Left hindlimb (tissue), 1 donor: ENCODE measurements around the gene MCUB.
"Not testable (repeated sequence)": the region's sequence is repeated elsewhere in the genome, so short reads cannot be mapped to it uniquely, and the experiment has no call there.

Experiments used
- DNase-seq: peaks from one replicate; pipeline ENCODE4 v3.0.0-alpha.2; 2018

MCUB gene

GRCh38 chr4:109559983-109560686, at the start of gene MCUB:
Gene MCUB, plus strand, starts transcription at chr4:109560246. Its CDS starts 92 bp downstream, at chr4:109560338.
- peak; percentile 90 for DNase-seq

DNA sequence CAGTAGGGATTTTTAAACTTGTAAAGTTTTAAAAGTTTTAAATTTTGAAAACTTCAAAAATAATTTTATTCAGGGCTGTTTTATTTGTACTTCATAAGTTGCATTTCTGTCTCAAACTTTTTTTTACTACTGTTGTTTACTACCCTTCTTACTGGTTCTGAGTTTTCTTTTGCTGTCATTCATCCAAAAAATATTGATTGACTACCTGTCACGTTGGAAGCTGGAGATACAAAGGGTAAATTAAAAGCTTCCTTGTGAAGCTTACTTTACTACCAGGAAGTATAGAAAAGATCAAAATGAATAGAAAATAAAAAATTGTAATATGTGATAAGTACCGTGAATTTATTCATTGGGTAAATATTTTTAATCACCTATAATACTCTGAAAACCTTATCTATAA, 49.4 kb upstream of the MCUB start:
- DNase-seq, result no peak

DNA sequence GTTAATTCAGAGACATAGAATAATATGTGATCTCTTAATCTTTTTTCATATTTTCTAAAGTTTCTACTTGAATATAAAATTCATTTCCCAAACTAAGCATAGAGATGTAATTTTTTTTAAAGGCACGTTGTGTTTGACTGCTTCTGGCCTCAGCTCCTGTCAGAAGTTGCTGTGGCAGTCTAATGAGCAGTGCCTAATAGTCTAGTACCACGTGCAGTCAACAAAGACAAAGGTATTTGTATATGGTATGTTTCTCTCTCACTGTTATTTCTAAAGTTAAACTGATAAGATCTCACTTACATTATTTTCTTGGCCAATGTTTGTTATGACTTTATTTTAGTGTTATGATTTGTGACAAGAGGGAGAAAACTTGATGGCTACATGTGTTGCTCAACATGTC, 48.6 kb upstream of the MCUB start:
- no peak for DNase-seq

DNA sequence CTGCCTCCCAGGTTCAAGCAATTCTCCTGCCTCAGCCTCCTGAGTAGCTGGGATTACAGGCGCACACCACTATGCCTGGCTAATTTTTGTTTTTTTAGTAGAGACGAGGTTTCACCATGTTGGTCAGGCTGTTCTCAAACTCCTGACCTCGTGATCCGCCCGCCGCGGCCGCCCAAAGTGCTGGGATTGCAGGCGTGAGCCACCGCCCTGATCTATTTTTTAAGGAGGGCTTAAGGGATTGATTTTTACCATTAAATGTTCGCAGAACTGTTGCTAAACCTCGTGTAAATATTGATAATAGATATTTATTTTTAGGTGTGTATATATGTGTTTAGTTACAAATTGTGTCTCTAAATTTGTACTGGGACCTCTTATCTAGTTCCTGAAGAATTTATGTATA, 46.7 kb upstream of the MCUB start:
- DNase-seq, result not testable (repeated sequence)

- no peak for DNase-seq
These were observed 27.9 kb upstream of the MCUB start for GRCh38 chr4:109532182-109532581.

DNA sequence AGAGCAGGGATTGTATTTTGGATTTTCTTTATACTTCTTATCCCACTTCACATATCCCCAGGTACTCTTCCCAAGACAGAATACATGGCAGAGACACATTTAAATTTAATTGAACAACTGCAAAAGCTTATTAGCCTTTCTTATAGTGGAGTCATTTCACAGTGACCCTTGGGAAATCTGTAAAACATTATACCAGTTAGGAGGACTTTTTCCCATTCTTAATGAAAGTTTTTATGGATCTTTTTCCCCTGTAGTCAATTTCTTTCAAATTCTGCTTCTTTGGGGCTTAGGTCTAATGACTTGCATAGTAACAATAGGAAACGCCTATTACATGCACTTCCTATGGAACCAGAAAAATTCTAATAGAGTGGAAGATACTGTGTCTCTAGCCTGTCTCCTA, 14.6 kb upstream of the MCUB start:
- no peak for DNase-seq

GRCh38 chr4:109547394-109547793, 12.7 kb upstream of the MCUB start:
- no peak for DNase-seq

- DNase-seq, result no peak
These were observed 11.4 kb upstream of the MCUB start for GRCh38 chr4:109548655-109549054.

DNA sequence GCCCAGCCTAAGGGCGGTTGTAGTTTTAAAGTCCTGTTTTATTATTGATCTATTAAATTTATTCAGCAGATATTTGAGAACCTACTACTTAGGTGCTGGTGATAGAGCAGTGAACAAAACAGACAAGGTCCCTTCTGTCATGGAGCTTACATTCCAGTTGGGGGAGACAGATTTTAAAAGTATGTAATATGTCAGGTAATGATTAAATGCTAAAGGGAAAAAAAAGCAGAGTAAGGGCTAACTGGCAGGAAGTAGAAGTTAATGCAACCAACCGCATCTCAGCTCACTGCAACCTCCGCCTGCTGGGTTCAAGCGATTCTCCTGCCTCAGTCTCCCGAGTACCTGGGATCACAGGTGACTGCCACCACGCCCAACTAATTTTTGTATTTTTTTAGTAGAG, 7.8 kb upstream of the MCUB start:
- no peak for DNase-seq

- no peak for DNase-seq
These were observed 6.9 kb upstream of the MCUB start for GRCh38 chr4:109553130-109553529.

GRCh38 chr4:109554971-109555370, 5.1 kb upstream of the MCUB start:
- DNase-seq, result no peak

DNA sequence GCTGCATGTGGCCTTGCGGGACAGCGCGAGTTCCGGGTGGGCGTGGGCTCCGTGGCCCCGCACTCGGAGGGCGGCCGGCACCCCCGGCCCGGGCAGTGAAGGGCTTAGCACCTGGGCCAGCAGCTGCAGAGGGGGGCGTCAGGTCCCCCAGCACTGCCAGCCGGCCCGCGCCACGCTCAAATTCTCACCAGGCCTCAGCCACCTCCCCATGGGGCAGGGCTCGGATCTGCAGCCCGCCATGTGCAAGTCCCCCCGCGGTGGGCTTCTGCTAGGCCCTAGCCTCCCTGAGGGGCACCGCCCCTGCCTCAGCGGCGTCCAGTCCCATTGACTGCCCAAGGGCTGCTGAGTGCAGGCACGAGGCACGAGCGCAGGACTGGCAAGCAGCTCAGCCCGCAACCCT, 2.6 kb upstream of the MCUB start:
- no peak for DNase-seq

- not testable (repeated sequence) for DNase-seq
These were observed 2.0 kb upstream of the MCUB start for GRCh38 chr4:109558095-109558494.

DNA sequence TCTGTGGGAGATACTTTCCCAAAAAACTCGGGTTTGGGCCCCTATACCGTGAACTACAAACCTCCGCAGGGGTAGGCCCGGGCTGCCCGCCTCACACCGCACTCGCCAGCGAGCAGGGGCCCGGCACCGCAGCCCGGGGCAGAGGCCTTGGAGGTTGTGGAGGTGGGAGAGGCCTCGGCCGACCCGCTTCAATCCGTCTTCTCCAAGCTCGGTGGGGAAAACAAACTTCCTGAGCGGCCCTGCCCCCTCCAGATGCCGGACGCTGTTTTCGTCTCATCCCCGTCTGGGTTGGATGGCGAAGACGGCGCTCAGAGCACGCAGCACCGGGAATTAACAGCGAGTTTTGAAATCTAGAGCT, 442 bp upstream of the MCUB start:
- DNase-seq, result no peak

DNA sequence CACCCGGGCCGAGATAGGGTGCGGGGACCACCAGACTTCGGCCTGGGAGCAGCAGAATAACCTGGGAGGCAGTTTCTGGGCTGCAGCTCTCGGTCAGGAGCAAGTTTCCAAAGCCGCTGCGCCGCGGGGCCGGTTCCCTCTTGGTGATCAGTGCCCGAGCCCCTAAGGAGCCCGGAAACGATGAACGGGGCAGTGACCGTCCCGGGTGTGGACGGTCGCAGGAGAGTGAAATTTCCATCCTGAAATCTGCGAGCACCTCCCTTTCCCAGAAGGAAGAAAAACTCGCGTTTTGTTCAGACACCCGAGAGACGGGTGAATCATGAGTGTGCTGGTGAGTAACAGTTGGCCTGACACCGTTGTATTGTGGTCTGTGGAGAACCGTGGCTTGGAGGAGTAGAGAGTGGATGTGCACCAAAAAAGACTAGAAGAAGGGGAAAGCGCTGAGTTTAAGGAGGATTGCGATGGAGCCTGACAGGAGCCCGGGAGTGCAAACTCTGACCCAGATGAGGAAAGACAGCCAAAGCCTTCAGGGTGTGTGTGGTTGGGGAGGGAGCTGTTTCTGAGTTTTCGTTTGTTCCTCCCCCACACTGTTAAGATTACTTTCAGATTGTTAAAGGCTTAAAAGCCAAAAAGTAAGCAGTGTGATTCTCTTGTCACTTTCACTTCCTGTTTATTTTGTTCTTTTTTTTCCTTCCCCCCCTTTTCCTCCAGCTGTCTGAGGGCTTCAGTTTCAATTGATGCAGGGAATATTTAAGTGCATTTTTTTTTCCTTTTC, 828 bp downstream of the MCUB start:
- DNase-seq, result peak; percentile 55

DNA sequence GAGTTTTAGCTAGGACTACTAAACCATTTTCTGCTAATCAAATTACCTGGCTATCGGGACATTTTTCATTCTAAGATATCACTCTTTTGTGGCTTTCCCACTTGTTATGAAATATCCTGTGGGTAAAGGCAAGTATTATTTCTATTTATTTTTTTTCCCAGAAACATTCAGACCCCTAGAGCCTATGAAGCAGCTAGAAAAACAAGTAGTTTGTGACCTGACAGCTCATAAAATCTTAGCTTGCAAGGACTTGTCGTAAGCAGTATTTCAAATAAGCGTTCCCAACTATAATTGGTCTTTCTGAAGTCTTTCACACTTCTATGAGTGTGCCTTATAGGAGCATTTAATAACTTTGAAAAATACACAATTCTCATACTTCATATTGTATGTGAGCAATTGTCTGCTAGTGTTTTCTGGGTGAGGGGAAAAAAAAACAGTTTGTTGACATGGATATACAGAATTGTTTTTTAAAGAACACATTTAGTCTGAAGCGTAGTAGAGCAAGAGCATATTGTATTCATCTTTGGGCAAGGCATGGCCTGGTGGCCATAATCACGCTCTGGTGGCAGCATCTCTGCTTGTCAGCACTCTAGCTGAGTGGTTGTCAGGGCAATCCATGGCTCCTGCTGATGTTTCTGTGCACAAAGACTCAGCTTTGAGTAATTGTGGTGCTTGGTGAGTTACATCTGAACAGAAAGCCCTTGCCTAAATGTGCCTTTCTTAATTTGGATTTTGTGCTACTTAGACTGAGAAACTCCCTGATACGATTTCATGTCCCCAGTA, 2.6 kb downstream of the MCUB start:
- DNase-seq, result no peak

GRCh38 chr4:109571494-109571893, 11.4 kb downstream of the MCUB start:
- DNase-seq, result no peak

DNA sequence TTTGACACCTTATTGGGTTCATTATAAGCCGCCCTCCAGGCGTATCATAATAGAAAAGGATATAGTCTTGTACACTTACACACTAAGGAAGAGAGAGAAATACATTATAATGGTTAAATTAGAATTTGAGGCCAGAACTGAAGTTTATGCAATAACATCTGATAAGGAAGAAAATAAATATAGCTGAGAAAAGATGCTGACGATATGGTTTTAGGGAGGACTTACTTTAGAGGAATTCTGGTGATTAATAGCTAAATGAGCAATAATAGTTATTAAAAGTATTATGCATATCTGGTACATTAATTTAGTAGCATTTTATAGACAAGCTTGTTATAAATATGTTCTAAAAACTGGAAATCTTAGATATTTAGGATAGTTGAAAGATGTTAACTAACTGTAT, 12.1 kb downstream of the MCUB start:
- DNase-seq, result no peak

DNA sequence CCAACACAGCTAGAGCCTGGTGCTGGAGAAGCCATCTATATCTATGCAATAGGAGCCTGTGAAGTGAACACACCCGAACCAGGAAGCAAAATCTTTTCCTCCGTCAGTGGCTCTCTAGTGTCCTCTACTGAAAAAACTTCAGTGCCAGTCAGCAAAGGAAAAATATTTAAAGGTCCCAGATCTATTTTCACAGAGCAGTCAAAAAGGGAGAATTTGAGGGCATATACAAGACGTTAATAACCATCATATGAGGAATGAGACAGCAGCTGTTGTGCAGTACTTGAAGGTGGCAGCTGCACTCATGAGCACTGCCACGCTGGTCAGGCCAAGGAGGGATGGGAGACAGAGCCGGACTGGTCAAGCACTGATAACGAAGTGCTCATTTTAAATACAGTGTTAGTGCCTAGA, 14.4 kb downstream of the MCUB start:
- no peak for DNase-seq

- DNase-seq, result no peak
These were observed 15.1 kb downstream of the MCUB start for GRCh38 chr4:109574931-109575804.

GRCh38 chr4:109576462-109576861, 16.4 kb downstream of the MCUB start:
- no peak for DNase-seq

GRCh38 chr4:109578846-109579245, 18.8 kb downstream of the MCUB start:
- DNase-seq, result no peak

GRCh38 chr4:109579997-109580396, 20.0 kb downstream of the MCUB start:
- not testable (repeated sequence) for DNase-seq
